Placental pericyte (primary cell): ENCODE data around the gene CD101. TPM values are rescaled to one million over a fixed set of nuclear protein-coding genes. Genes with fewer than 3 reads are reported as not detected.

Experiments used
- small RNA-seq: library from RNA; depleted of rRNA; stranded (forward); fragments of <200 nt; gene quantifications from one replicate; pipeline ENCODE3, GENCODE V24; 2012; ENCODE audit warnings: low replicate concordance
- total RNA-seq: library from RNA; depleted of rRNA; stranded (reverse); fragments of >200 nt; gene quantifications from 2 replicates; pipeline ENCODE4 v1.2.3, GENCODE V29; 2012

The CD101 gene
- total RNA-seq: not detected in 2 replicates

GRCh38 chr1:117001254-117001927, at the start of gene CD101:
TSS of gene CD101 (plus strand) at chr1:117001760. CDS start at chr1:117001818, 58 bp downstream.

GRCh38 chr1:117059678-117060440, 58.3 kb downstream of the CD101 start, which contains the start of gene TTF2:
TSS of gene TTF2 (plus strand) at chr1:117060326. CDS start at chr1:117060347, 21 bp downstream.

Small RNAs within 50 kb of the gene (small RNA-seq; reads per million reads assigned to genes)
- gene RNA5SP55: not detected

Other genes with a start within 250 kb of the CD101 start
- gene CD2, start 247.3 kb upstream of the CD101 start, total RNA-seq: not detected in 2 replicates
- 1.3 and 2.7 TPM in 2 replicates for gene PTGFRN, start 91.8 kb upstream of the CD101 start, total RNA-seq
- 6.3 and 30.4 TPM in 2 replicates for gene TTF2, start 58.6 kb downstream of the CD101 start, total RNA-seq
- 0.88 and 1.4 TPM in 2 replicates for gene TRIM45, start 120.0 kb downstream of the CD101 start, total RNA-seq
- not detected in 2 replicates for gene VTCN1, start 209.2 kb downstream of the CD101 start, total RNA-seq